GM19023 (cell line): ENCODE data around the gene OPRD1.
A peak's percentile ranks its signal among the peaks of the same experiment; 100 is the strongest.

Source experiments
- ATAC-seq: cut with Tn5 transposase; IDR thresholded peaks from one replicate; pipeline ENCODE4 v1.9.1; 2021; ENCODE audit warnings: mild to moderate bottlenecking, moderate library complexity; ENCODE audit not compliant: unreplicated experiment

Gene OPRD1

GRCh38 chr1:28902738-28903137 is 90.8 kb downstream of the OPRD1 start:
- ATAC-seq = no peak

- no peak for ATAC-seq
Measured at GRCh38 chr1:28905921-28906666, 94.1 kb downstream of the OPRD1 start.

GRCh38 chr1:28909198-28909597 is 97.2 kb downstream of the OPRD1 start:
- no peak for ATAC-seq

GRCh38 chr1:28910379-28911115 is 98.6 kb downstream of the OPRD1 start:
- ATAC-seq = no peak

GRCh38 chr1:28913786-28914227 is 101.8 kb downstream of the OPRD1 start:
- no peak for ATAC-seq

GRCh38 chr1:28914228-28915030 is 102.5 kb downstream of the OPRD1 start, which contains the start of gene EPB41:
EPB41 (plus strand) TSS chr1:28914569; CDS start chr1:28987438, 72,869 bp downstream.
- ATAC-seq = peak; percentile 81

GRCh38 chr1:28915031-28915895 is 103.3 kb downstream of the OPRD1 start:
- ATAC-seq = peak; percentile 15

- ATAC-seq = no peak
Measured at GRCh38 chr1:28917757-28918118, 105.8 kb downstream of the OPRD1 start.
